ENCODE measurements around the gene BCAP29.

DNA sequence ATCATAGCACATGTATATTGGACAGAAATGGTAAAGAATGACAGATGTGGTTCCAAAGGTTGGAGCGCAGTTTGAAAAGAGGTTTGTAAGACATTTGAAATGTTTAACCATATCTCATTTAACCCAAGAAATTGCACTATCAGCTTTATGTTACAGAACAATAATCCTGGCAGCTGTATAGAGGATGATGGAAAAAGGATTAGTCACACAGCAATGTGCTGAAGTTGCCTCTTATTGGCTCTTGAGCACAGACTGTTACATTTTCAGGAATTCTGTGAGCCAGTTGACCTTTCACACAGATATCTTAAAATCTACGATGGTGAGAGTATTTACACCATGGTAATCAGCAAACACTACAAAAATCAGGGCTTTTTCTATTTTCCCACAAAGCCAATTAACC, 20.2 kb upstream of the BCAP29 start:
- TF ChIP-seq CXXC5 (CRISPR knock-in tag; IDR thresholded peaks at IDR 0.05) (no peak), POLR2A (conservative IDR thresholded peaks at IDR 0.05) (no peak), KDM5B (IDR thresholded peaks at IDR 0.05; ENCODE audit: insufficient replicate concordance, low read depth, low read length) (no peak)
- TF ChIP-seq, protein P1, sequence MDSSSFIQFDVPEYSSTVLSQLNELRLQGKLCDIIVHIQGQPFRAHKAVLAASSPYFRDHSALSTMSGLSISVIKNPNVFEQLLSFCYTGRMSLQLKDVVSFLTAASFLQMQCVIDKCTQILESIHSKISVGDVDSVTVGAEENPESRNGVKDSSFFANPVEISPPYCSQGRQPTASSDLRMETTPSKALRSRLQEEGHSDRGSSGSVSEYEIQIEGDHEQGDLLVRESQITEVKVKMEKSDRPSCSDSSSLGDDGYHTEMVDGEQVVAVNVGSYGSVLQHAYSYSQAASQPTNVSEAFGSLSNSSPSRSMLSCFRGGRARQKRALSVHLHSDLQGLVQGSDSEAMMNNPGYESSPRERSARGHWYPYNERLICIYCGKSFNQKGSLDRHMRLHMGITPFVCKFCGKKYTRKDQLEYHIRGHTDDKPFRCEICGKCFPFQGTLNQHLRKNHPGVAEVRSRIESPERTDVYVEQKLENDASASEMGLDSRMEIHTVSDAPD (CRISPR knock-in tag; IDR thresholded peaks at IDR 0.05) = no peak
